Measurements from ENCODE around the gene ZNF778.
"Not testable (repeated sequence)": the region's sequence is repeated elsewhere in the genome, so short reads cannot be mapped to it uniquely, and the experiment has no call there.

The ZNF778 gene

GRCh38 chr16:89257757-89258465 lies 40.4 kb downstream of the ZNF778 start:
- no peak for DNase-seq

GRCh38 chr16:89259901-89260300 lies 42.4 kb downstream of the ZNF778 start:
- not testable (repeated sequence) for DNase-seq

GRCh38 chr16:89261691-89262563 lies 44.4 kb downstream of the ZNF778 start:
- DNase-seq, result no peak

GRCh38 chr16:89264800-89265550 lies 47.5 kb downstream of the ZNF778 start:
- no peak for DNase-seq

GRCh38 chr16:89265647-89266046 lies 48.1 kb downstream of the ZNF778 start:
- DNase-seq, result no peak

- DNase-seq, result no peak
Measured at GRCh38 chr16:89266521-89267134, 49.1 kb downstream of the ZNF778 start.

GRCh38 chr16:89267746-89268145 lies 50.2 kb downstream of the ZNF778 start:
- DNase-seq, result not testable (repeated sequence)

GRCh38 chr16:89268585-89268984 lies 51.1 kb downstream of the ZNF778 start:
- DNase-seq, result no peak

- no peak for DNase-seq
Measured at GRCh38 chr16:89268987-89269735, 51.7 kb downstream of the ZNF778 start.

GRCh38 chr16:89269805-89270665 lies 52.5 kb downstream of the ZNF778 start:
- DNase-seq, result no peak

- no peak for DNase-seq
Measured at GRCh38 chr16:89270666-89271345, 53.3 kb downstream of the ZNF778 start.

- DNase-seq, result no peak
Measured at GRCh38 chr16:89272631-89273030, 55.1 kb downstream of the ZNF778 start.

- no peak for DNase-seq
Measured at GRCh38 chr16:89273741-89274472, 56.4 kb downstream of the ZNF778 start.

GRCh38 chr16:89274561-89275283 lies 57.2 kb downstream of the ZNF778 start:
- DNase-seq, result no peak

GRCh38 chr16:89275284-89275584 lies 57.7 kb downstream of the ZNF778 start:
- DNase-seq, result no peak

- DNase-seq, result no peak
Measured at GRCh38 chr16:89275837-89276720, 58.6 kb downstream of the ZNF778 start.

- no peak for DNase-seq
Measured at GRCh38 chr16:89277049-89277448, 59.5 kb downstream of the ZNF778 start.

- DNase-seq, result no peak
Measured at GRCh38 chr16:89277641-89278341, 60.3 kb downstream of the ZNF778 start.
